Measurements from ENCODE around the gene VTI1A. TPM values are rescaled to one million over a fixed set of nuclear protein-coding genes. Genes with fewer than 3 reads are reported as not detected.

VTI1A gene
- total and polyA plus RNA-seq, 2 of the 13 experiments (the other 11 are each of a cell fraction or from before 2014, with no cell fraction given) = 11.7 to 32.7 TPM

- H3K79me2 ChIP-seq (ENCODE audit: insufficient read depth, low read length) = no peaks in the 10 kb centered on the region
- no peak overlapping the region for H3K9ac ChIP-seq (ENCODE audit: insufficient read depth, low read depth, low read length)
- in situ Hi-C loops (cut with HindIII; ENCODE audit: extremely low pct_ligation_motif_present, low pct_unique_long_range_greater_than_20kb) = no loop called here
- no peak overlapping the region for H2AFZ ChIP-seq (ENCODE audit: low read length)
- WGBS (ENCODE audit: low lambda C conversion rate) = 96% methylated on average over 4 of the region's 4 CpGs
- intact Hi-C loops (cut with micrococcal nuclease; ENCODE audit: unreplicated experiment) = no loop called here
- H3K4me2 ChIP-seq (ENCODE audit: low read depth, low read length) = no peak overlapping the region
- DNase-seq (ENCODE audit: low spot score) (no peak), ATAC-seq (no peak), FAIRE-seq (no peak)
- no peaks in the 10 kb centered on the region for H3K27me3 ChIP-seq (ENCODE audit: control insufficient read depth in 1 of 2, insufficient read depth in 2 of 2, low read length in 2 of 2)
- H4K20me1 ChIP-seq (ENCODE audit: insufficient read depth, low read length) = no peaks in the 10 kb centered on the region
- H3K4me3 ChIP-seq (replicated peaks in 1 of 3; ENCODE audit: insufficient read depth in 1 of 3, low read depth in 2 of 3, low read length in 3 of 3) = no peak overlapping the region
- no peaks in the 10 kb centered on the region for H3K36me3 ChIP-seq (replicated peaks in 1 of 2; ENCODE audit: control insufficient read depth in 1 of 2, insufficient read depth in 2 of 2, low read length in 2 of 2)
- no peaks in the 10 kb centered on the region for H3K9me3 ChIP-seq (ENCODE audit: low read length)
- H3K4me1 ChIP-seq (ENCODE audit: insufficient read depth, low read length) = no peaks in the 10 kb centered on the region
- CTCF ChIA-PET (ENCODE audit: low intra/inter-chr PET ratio, low total read pairs) = no interaction called here
- no TSS peak for BruUV-seq (replicated peaks)
- POLR2A ChIA-PET = no interaction called here
- H3K27ac ChIP-seq (ENCODE audit: extremely low read length, insufficient read depth, low read length) = no peak overlapping the region
- TF ChIP-seq ZBTB4 (CRISPR knock-in tag; IDR thresholded peaks at IDR 0.05; ENCODE audit: borderline replicate concordance) (no peak), CENPBD1 (CRISPR knock-in tag; IDR thresholded peaks at IDR 0.05; ENCODE audit: borderline replicate concordance, low read depth) (no peak)
Observed at GRCh38 chr10:112827951-112828350, 380.9 kb downstream of the VTI1A start.

GRCh38 chr10:112831859-112832258 lies 384.8 kb downstream of the VTI1A start:
- BruUV-seq (replicated peaks) = no TSS peak
- H3K79me2 ChIP-seq (ENCODE audit: insufficient read depth, low read length) = no peaks in the 10 kb centered on the region
- 97% methylated on average over 16 of the region's 16 CpGs for WGBS (ENCODE audit: low lambda C conversion rate)
- ATAC-seq = no peak
- H3K9ac ChIP-seq (ENCODE audit: insufficient read depth, low read depth, low read length) = no peak overlapping the region
- no peaks in the 10 kb centered on the region for H4K20me1 ChIP-seq (ENCODE audit: insufficient read depth, low read length)
- H3K4me3 ChIP-seq (replicated peaks in 1 of 3; ENCODE audit: insufficient read depth in 1 of 3, low read depth in 2 of 3, low read length in 3 of 3) = no peak overlapping the region
- no peak overlapping the region for H3K27ac ChIP-seq (ENCODE audit: extremely low read length, insufficient read depth, low read length)
- intact Hi-C loops (cut with micrococcal nuclease; ENCODE audit: unreplicated experiment) (no loop called here), in situ Hi-C loops (cut with HindIII; ENCODE audit: extremely low pct_ligation_motif_present, low pct_unique_long_range_greater_than_20kb) (no loop called here)
- H3K4me1 ChIP-seq (ENCODE audit: insufficient read depth, low read length) = peaks cover 25% of the 10 kb centered on the region
- ChIA-PET CTCF (ENCODE audit: low intra/inter-chr PET ratio, low total read pairs) (no interaction called here), POLR2A (no interaction called here)
- FAIRE-seq = no peak
- H3K36me3 ChIP-seq (replicated peaks in 1 of 2; ENCODE audit: control insufficient read depth in 1 of 2, insufficient read depth in 2 of 2, low read length in 2 of 2) = no peaks in the 10 kb centered on the region
- H3K27me3 ChIP-seq (ENCODE audit: control insufficient read depth in 1 of 2, insufficient read depth in 2 of 2, low read length in 2 of 2) = no peaks in the 10 kb centered on the region
- DNase-seq (ENCODE audit: low spot score) = no peak
- H3K9me3 ChIP-seq (ENCODE audit: low read length) = no peaks in the 10 kb centered on the region
- no peak overlapping the region for H2AFZ ChIP-seq (ENCODE audit: low read length)
- H3K4me2 ChIP-seq (ENCODE audit: low read depth, low read length) = no peak overlapping the region
- TF ChIP-seq ZNF770 (CRISPR knock-in tag; IDR thresholded peaks at IDR 0.05) (no peak), FOXJ3 (CRISPR knock-in tag; IDR thresholded peaks at IDR 0.05; ENCODE audit: borderline replicate concordance) (no peak), SP4 (CRISPR knock-in tag; IDR thresholded peaks at IDR 0.05) (no peak), ZSCAN31 (CRISPR knock-in tag; IDR thresholded peaks at IDR 0.05; ENCODE audit: low read depth) (no peak), YEATS4 (CRISPR knock-in tag; IDR thresholded peaks at IDR 0.05; ENCODE audit: borderline replicate concordance) (no peak), HINFP (CRISPR knock-in tag; IDR thresholded peaks at IDR 0.05; ENCODE audit: low read depth) (no peak), ZNF678 (CRISPR knock-in tag; IDR thresholded peaks at IDR 0.05) (no peak), SP2 (CRISPR knock-in tag; IDR thresholded peaks at IDR 0.05) (no peak), XBP1 (CRISPR knock-in tag; IDR thresholded peaks at IDR 0.05) (no peak), SKI (IDR thresholded peaks at IDR 0.05; ENCODE audit: partially characterized antibody) (no peak)

Measured in HepG2 (cell line).